IMR-90 (cell line): ENCODE data around the gene CLNS1A. TPM values are rescaled to one million over a fixed set of nuclear protein-coding genes. Genes with fewer than 3 reads are reported as not detected.

Experiments used
- ATAC-seq: fragments of 200-7000 bp; cut with Tn5 transposase; 2 replicates; pipeline ENCODE4 v1.9.1; 2020; ENCODE audit warnings: low read depth, mild to moderate bottlenecking, moderate library complexity
- BruUV-seq: library from RNA; stranded (reverse); fragments of 400-500 nt; replicated peaks from 2 replicates; lab custom pipeline; 2021; lab: Mats Ljungman, UMichigan
- CTCF ChIA-PET: fragments of 300-600 bp; formaldehyde crosslinking; extraction: SDS; loops from one replicate; lab custom pipeline; 2021; ENCODE audit warnings: antibody characterized with exemption; lab: Yijun Ruan, JAX
- POLR2A ChIA-PET: fragments of 300-600 bp; sonication (Branson Sonifier 250); formaldehyde crosslinking; loops from one replicate; lab custom pipeline; 2022; ENCODE audit warnings: antibody characterized with exemption; ENCODE audit not compliant: unreplicated experiment; lab: Charles Lee
- DNase-seq: peaks from one replicate; pipeline ENCODE4 v3.0.0; 2013
- H2AFZ ChIP-seq: replicated peaks from 2 replicates; pipeline ENCODE3; 2013; ENCODE audit warnings: low read length, mild to moderate bottlenecking; ENCODE audit not compliant: poor library complexity
- H2AK5ac ChIP-seq: 2 replicates; pipeline ENCODE4 v1.6.1; 2013; ENCODE audit warnings: low read depth, low read length, inconsistent platforms
- H2AK9ac ChIP-seq: replicated peaks from 2 replicates; pipeline ENCODE3; 2013; ENCODE audit warnings: mild to moderate bottlenecking, low read depth, low read length, moderate library complexity; ENCODE audit not compliant: poor library complexity
- H2BK120ac ChIP-seq: 2 replicates; pipeline ENCODE4 v1.6.1; 2013; ENCODE audit warnings: low read depth, low read length, inconsistent platforms
- H2BK15ac ChIP-seq: 3 replicates; pipeline ENCODE4 v1.6.1; 2013; ENCODE audit warnings: low read depth, low read length, inconsistent platforms
- H2BK20ac ChIP-seq: 2 replicates; pipeline ENCODE4 v1.6.1; 2013; ENCODE audit warnings: low read depth, mild to moderate bottlenecking, inconsistent platforms, low read length, moderate library complexity
- H2BK5ac ChIP-seq: 2 replicates; pipeline ENCODE4 v1.6.1; 2013; ENCODE audit warnings: mild to moderate bottlenecking, low read depth, low read length, inconsistent platforms; ENCODE audit not compliant: poor library complexity, severe bottlenecking
- H3K14ac ChIP-seq: replicated peaks from 2 replicates; pipeline ENCODE4 v1.6.1; 2013; ENCODE audit warnings: low read depth, low read length, inconsistent platforms
- H3K18ac ChIP-seq: 2 replicates; pipeline ENCODE4 v1.6.1; 2013; ENCODE audit warnings: low read depth, low read length, control low read depth
- H3K23ac ChIP-seq: 2 replicates; pipeline ENCODE4 v1.6.1; 2013; ENCODE audit warnings: low read depth, low read length, inconsistent platforms
- H3K27ac ChIP-seq: 2 replicates; pipeline ENCODE4 v1.5.1; 2013; ENCODE audit warnings: mild to moderate bottlenecking, control low read depth, low read length; ENCODE audit not compliant: insufficient read depth
- H3K27me3 ChIP-seq: 2 replicates; pipeline ENCODE4 v1.6.1; 2013; ENCODE audit warnings: low read length; ENCODE audit not compliant: control insufficient read depth, insufficient read depth
- H3K36me3 ChIP-seq: 2 replicates; pipeline ENCODE4 v1.6.1; 2013; ENCODE audit warnings: low read length, mixed read lengths; ENCODE audit not compliant: control insufficient read depth, insufficient read depth
- H3K4ac ChIP-seq: 2 replicates; pipeline ENCODE4 v1.6.1; 2013; ENCODE audit warnings: low read depth, low read length, inconsistent platforms
- H3K4me1 ChIP-seq: 2 replicates; pipeline ENCODE4 v1.6.1; 2013; ENCODE audit warnings: low read length, mixed read lengths; ENCODE audit not compliant: control insufficient read depth, insufficient read depth
- H3K4me2 ChIP-seq: 2 replicates; pipeline ENCODE4 v1.6.1; 2013; ENCODE audit warnings: low read depth, mild to moderate bottlenecking, control low read depth, low read length, moderate library complexity
- H3K4me3 ChIP-seq: 2 replicates; pipeline ENCODE4 v1.5.1; 2013; ENCODE audit warnings: low read depth, mild to moderate bottlenecking, control low read depth, low read length, moderate library complexity; ENCODE audit not compliant: insufficient read depth
- H3K56ac ChIP-seq: 2 replicates; pipeline ENCODE4 v1.6.1; 2013; ENCODE audit warnings: low read length, inconsistent platforms; ENCODE audit not compliant: insufficient read depth; ENCODE audit errors: extremely low read depth
- H3K79me1 ChIP-seq, 2 experiments: 2 replicates each; pipeline ENCODE4 v1.6.1; 2013; ENCODE audit warnings: low read length in 2 of 2, inconsistent platforms in 1 of 2, low read depth in 1 of 2
- H3K9ac ChIP-seq: 2 replicates; pipeline ENCODE4 v1.6.1; 2013; ENCODE audit warnings: low read depth, low read length, control low read depth
- H3K9me1 ChIP-seq: 2 replicates; pipeline ENCODE4 v1.6.1; 2013; ENCODE audit warnings: low read length, inconsistent platforms; ENCODE audit not compliant: insufficient read depth
- H3K9me3 ChIP-seq: 2 replicates; pipeline ENCODE4 v1.6.1; 2013; ENCODE audit warnings: low read length; ENCODE audit not compliant: control insufficient read depth, insufficient read depth
- H4K20me1 ChIP-seq: 2 replicates; pipeline ENCODE4 v1.6.1; 2013; ENCODE audit warnings: low read length, inconsistent platforms; ENCODE audit not compliant: insufficient read depth
- H4K5ac ChIP-seq: 2 replicates; pipeline ENCODE4 v1.6.1; 2013; ENCODE audit warnings: mild to moderate bottlenecking, low read depth, low read length, control low read depth
- H4K8ac ChIP-seq, 2 experiments: 2 replicates each; pipeline ENCODE4 v1.6.1; 2013; ENCODE audit warnings: low read depth in 2 of 2, low read length in 2 of 2, control low read depth in 1 of 2, inconsistent platforms in 1 of 2
- H4K91ac ChIP-seq: 2 replicates; pipeline ENCODE4 v1.6.1; 2013; ENCODE audit warnings: low read depth, low read length, inconsistent platforms; ENCODE audit not compliant: insufficient read depth
- BHLHE40 ChIP-seq: fragments of 150-350 bp; IDR thresholded peaks from 2 replicates; pipeline ENCODE4 v1.6.1; 2016; ENCODE audit warnings: mild to moderate bottlenecking, low read depth, low read length
- CEBPB ChIP-seq: IDR thresholded peaks from 2 replicates; pipeline ENCODE4 v1.6.1; 2012; ENCODE audit warnings: low read depth, low read length, improper control_type of control experiment
- CHD1 ChIP-seq: IDR thresholded peaks from 2 replicates; pipeline ENCODE4 v1.6.1; 2012; ENCODE audit warnings: low read depth, low read length, improper control_type of control experiment
- CTCF ChIP-seq: conservative IDR thresholded peaks from 2 replicates; pipeline ENCODE4 v1.5.1; 2012; ENCODE audit warnings: mild to moderate bottlenecking, low read depth, low read length, improper control_type of control experiment
- ELK1 ChIP-seq: fragments of 150-350 bp; IDR thresholded peaks from 2 replicates; pipeline ENCODE4 v1.6.1; 2016; ENCODE audit warnings: low read depth, mild to moderate bottlenecking, low read length, moderate library complexity, borderline replicate concordance
- FOS ChIP-seq: fragments of 150-350 bp; IDR thresholded peaks from 2 replicates; pipeline ENCODE4 v1.6.1; 2016; ENCODE audit warnings: low read depth, low read length
- MAFK ChIP-seq: IDR thresholded peaks from 2 replicates; pipeline ENCODE4 v1.6.1; 2012; ENCODE audit warnings: low read depth, low read length, improper control_type of control experiment
- MAZ ChIP-seq: IDR thresholded peaks from 2 replicates; pipeline ENCODE4 v1.6.1; 2012; ENCODE audit warnings: low read depth, mild to moderate bottlenecking, low read length, improper control_type of control experiment, moderate library complexity, borderline replicate concordance
- MXI1 ChIP-seq: IDR thresholded peaks from 2 replicates; pipeline ENCODE4 v1.6.1; 2012; ENCODE audit warnings: low read depth, mild to moderate bottlenecking, low read length, moderate library complexity, borderline replicate concordance
- NFE2L2 ChIP-seq: fragments of 150-350 bp; IDR thresholded peaks from 2 replicates; pipeline ENCODE4 v1.6.1; 2016; ENCODE audit warnings: low read depth, mild to moderate bottlenecking, low read length
- POLR2A ChIP-seq: IDR thresholded peaks from 2 replicates; pipeline ENCODE4 v1.6.1; 2012; ENCODE audit warnings: mild to moderate bottlenecking, low read depth, low read length
- RAD21 ChIP-seq: IDR thresholded peaks from 2 replicates; pipeline ENCODE4 v1.6.1; 2012; ENCODE audit warnings: low read length, improper control_type of control experiment
- RCOR1 ChIP-seq: IDR thresholded peaks from 2 replicates; pipeline ENCODE4 v1.6.1; 2012; ENCODE audit warnings: mild to moderate bottlenecking, low read length, improper control_type of control experiment; ENCODE audit not compliant: insufficient replicate concordance
- RFX5 ChIP-seq: IDR thresholded peaks from 2 replicates; pipeline ENCODE4 v1.8.0; 2012; ENCODE audit warnings: low read depth, mild to moderate bottlenecking, low read length, moderate library complexity
- SMC3 ChIP-seq: fragments of 150-350 bp; IDR thresholded peaks from 2 replicates; pipeline ENCODE4 v1.6.1; 2016; ENCODE audit warnings: low read depth, mild to moderate bottlenecking, antibody characterized with exemption, low read length, moderate library complexity
- USF2 ChIP-seq: fragments of 150-350 bp; IDR thresholded peaks from 2 replicates; pipeline ENCODE4 v1.6.1; 2017; ENCODE audit warnings: mild to moderate bottlenecking, antibody characterized with exemption, low read length, low read depth
- WGBS, 2 experiments: methylation state at CpG; one replicate each; pipeline versions ENCODE4 v1.1.5 to v1.1.7; 2013; ENCODE audit warnings: missing lambda C conversion rate in 2 of 2; ENCODE audit not compliant: insufficient read length in 1 of 2; ENCODE audit errors: extremely low coverage in 2 of 2; 5-methylcytosine and 5-hydroxymethylcytosine counted together
- dilution Hi-C: fragments of 300-500 bp; cut with HindIII; formaldehyde crosslinking; loops from one replicate; pipeline ENCODE4 v1.14.3; 2018; ENCODE audit warnings: low sequenced_read_pairs; ENCODE audit not compliant: unreplicated experiment
- in situ Hi-C: fragments of 300-500 bp; cut with MboI; formaldehyde crosslinking; loops from 3 replicates; pipeline ENCODE4 v1.14.3; 2019; ENCODE audit warnings: low sequenced_read_pairs, inconsistent platforms, mixed read lengths
- intact Hi-C: fragments of 100-400 bp; cut with micrococcal nuclease; formaldehyde crosslinking; loops from 2 replicates; pipeline ENCODE4 v1.10.0; 2022
- polyA plus RNA-seq, 3 experiments: library from polyadenylated mRNA; depleted of rRNA; stranded (reverse); fragments of >200 nt; gene quantifications; 2 replicates each; pipeline ENCODE4 v1.2.3, GENCODE V29; 2012; ENCODE audit warnings: low replicate concordance in 1 of 3
- total RNA-seq: library from RNA; depleted of rRNA; stranded (reverse); fragments of >200 nt; gene quantifications from 2 replicates; pipeline ENCODE4 v1.2.3, GENCODE V29; 2012

CLNS1A gene
- total and polyA plus RNA-seq, 2 of the 4 experiments (the other 2 are of a cell fraction) = 66.7 to 97.0 TPM

GRCh38 chr11:77592727-77593126 lies 44.9 kb downstream of the CLNS1A start:
- Histone ChIP-seq H2BK20ac (no peak overlapping the region), H2AK5ac (no peak overlapping the region), H3K14ac (no peak overlapping the region), H2BK120ac (no peak overlapping the region), H2BK15ac (no peak overlapping the region), H3K9me3 (no peaks in the 10 kb centered on the region), H3K23ac (no peak overlapping the region), H4K20me1 (no peaks in the 10 kb centered on the region), H3K4me1 (peaks cover 2% of the 10 kb centered on the region; the same call in 1 of the 2 replicates), H3K9me1 (no peaks in the 10 kb centered on the region; the same call in 1 of the 2 replicates), H3K27ac (no peak overlapping the region), H3K27me3 (no peaks in the 10 kb centered on the region), H3K4ac (no peak overlapping the region), H2AK9ac (no peak overlapping the region), H3K18ac (no peak overlapping the region), H4K91ac (no peak overlapping the region), H2AFZ (no peak overlapping the region), H3K56ac (no peak overlapping the region), H3K36me3 (no peaks in the 10 kb centered on the region), H2BK5ac (no peak overlapping the region), H3K4me2 (no peak overlapping the region), H4K5ac (no peak overlapping the region), H3K79me1 (0 out of 4 replicates have a peak, but pooled peaks cover 0 to 5% of the 10 kb centered on the region in 2 experiments), H3K9ac (no peak overlapping the region), H4K8ac (no peak overlapping the region), H3K4me3 (no peak overlapping the region)
- intact Hi-C loops = no loop called here
- DNase-seq (no peak), ATAC-seq (no peak)
- dilution Hi-C loops = no loop called here
- in situ Hi-C loops = no loop called here
- CTCF ChIA-PET = no interaction called here
- no peak for TF ChIP-seq RAD21
- TF ChIP-seq FOS = no peak
- TF ChIP-seq MAFK = no peak
- no peak for TF ChIP-seq USF2
- TF ChIP-seq CTCF = no peak
- TF ChIP-seq CEBPB = no peak
- TF ChIP-seq MXI1 = no peak
- TF ChIP-seq SMC3 = no peak
- no peak for TF ChIP-seq RFX5
- TF ChIP-seq RCOR1 = no peak
- no peak for TF ChIP-seq NFE2L2
- no peak for TF ChIP-seq BHLHE40
- TF ChIP-seq CHD1 = no peak
- no peak for TF ChIP-seq ELK1
- TF ChIP-seq POLR2A = no peak
- no peak for TF ChIP-seq MAZ
- no TSS peak for BruUV-seq
- POLR2A ChIA-PET = interaction anchor here (0.6 to 1.0 kb wide), 2 partner anchors 9 to 611 kb away, joined by 3 read pairs; no protein-coding TSS in a partner anchor
- WGBS, 2 experiments = 80% methylated on average over 2 of the region's 2 CpGs; no CpG with 5 or more reads in 1 of the 2 experiments
